ENCODE measurements around the gene CCDC110. TPM values are rescaled to one million over a fixed set of nuclear protein-coding genes. Genes with fewer than 3 reads are reported as not detected.

Gene CCDC110
- total and polyA plus RNA-seq, 9 of the 15 experiments (the other 6 are each of a cell fraction or from before 2014, with no cell fraction given): 0.04 to 0.35 (median 0.07) TPM; not detected in 4

DNA sequence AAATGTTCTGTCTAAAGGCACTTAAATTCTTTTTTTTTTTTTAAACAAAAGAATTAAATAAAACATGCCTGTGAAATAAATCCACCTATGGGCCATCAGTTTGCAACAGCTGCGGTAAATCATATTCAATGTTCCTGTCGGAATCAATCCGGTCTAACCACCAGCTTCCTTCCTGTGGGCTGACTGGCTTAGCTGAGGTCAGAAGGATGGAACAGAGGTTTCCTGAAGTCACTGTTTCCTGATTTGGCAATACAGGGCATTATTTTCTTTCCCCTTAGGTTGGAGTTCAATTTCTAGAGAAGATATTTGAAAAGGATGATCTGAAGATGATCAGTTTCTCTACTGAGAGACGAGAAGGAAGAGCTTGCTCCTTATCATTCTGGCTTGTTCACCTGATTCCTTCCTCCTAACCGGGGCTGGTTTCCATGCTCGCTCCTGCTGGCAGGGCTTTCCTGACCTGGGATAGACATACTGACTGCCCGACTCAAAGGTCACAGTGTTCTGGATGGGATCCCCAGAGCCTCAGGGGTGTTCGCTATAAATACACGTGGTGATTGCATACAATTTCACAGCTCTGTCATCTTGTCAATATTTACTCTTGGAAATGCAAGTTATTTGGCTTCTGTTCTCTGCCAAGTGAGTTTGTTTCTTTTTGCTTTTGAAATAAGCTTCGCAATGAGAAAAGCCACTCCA, 42.1 kb upstream of the CCDC110 start (continued):
- TF ChIP-seq ZNF512 (tag; IDR thresholded peaks at IDR 0.05) (no peak), IRF1 (CRISPR knock-in tag; IDR thresholded peaks at IDR 0.05; ENCODE audit: borderline replicate concordance) (no peak), ZBTB7A (IDR thresholded peaks at IDR 0.05; ENCODE audit: borderline replicate concordance, control insufficient read depth, low read depth, low read length) (no peak), ELF2 (CRISPR knock-in tag; IDR thresholded peaks at IDR 0.05) (no peak), GABPA (tag; conservative IDR thresholded peaks at IDR 0.05; ENCODE audit: low read depth) (peak; percentile 33; the same call in 1 of the 2 replicates), ESRRB (CRISPR knock-in tag; IDR thresholded peaks at IDR 0.05; ENCODE audit: borderline replicate concordance) (no peak), RNF2 (IDR thresholded peaks at IDR 0.05) (0 out of 2 replicates have a peak, but pooled peaks have one; percentile 6), HNRNPL (IDR thresholded peaks at IDR 0.05; ENCODE audit: low read depth, low read length) (no peak), SIRT6 (IDR thresholded peaks at IDR 0.05; ENCODE audit: low read depth, low read length) (no peak), ZNF699 (CRISPR knock-in tag; IDR thresholded peaks at IDR 0.05; ENCODE audit: insufficient replicate concordance) (no peak)
- TF ChIP-seq, protein P1, sequence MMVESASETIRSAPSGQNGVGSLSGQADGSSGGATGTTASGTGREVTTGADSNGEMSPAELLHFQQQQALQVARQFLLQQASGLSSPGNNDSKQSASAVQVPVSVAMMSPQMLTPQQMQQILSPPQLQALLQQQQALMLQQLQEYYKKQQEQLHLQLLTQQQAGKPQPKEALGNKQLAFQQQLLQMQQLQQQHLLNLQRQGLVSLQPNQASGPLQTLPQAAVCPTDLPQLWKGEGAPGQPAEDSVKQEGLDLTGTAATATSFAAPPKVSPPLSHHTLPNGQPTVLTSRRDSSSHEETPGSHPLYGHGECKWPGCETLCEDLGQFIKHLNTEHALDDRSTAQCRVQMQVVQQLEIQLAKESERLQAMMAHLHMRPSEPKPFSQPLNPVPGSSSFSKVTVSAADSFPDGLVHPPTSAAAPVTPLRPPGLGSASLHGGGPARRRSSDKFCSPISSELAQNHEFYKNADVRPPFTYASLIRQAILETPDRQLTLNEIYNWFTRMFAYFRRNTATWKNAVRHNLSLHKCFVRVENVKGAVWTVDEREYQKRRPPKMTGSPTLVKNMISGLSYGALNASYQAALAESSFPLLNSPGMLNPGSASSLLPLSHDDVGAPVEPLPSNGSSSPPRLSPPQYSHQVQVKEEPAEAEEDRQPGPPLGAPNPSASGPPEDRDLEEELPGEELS (CRISPR knock-in tag; IDR thresholded peaks at IDR 0.05; ENCODE audit: borderline replicate concordance): no peak
- TF ChIP-seq, protein P2, sequence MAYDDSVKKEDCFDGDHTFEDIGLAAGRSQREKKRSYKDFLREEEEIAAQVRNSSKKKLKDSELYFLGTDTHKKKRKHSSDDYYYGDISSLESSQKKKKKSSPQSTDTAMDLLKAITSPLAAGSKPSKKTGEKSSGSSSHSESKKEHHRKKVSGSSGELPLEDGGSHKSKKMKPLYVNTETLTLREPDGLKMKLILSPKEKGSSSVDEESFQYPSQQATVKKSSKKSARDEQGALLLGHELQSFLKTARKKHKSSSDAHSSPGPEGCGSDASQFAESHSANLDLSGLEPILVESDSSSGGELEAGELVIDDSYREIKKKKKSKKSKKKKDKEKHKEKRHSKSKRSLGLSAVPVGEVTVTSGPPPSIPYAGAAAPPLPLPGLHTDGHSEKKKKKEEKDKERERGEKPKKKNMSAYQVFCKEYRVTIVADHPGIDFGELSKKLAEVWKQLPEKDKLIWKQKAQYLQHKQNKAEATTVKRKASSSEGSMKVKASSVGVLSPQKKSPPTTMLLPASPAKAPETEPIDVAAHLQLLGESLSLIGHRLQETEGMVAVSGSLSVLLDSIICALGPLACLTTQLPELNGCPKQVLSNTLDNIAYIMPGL (CRISPR knock-in tag; IDR thresholded peaks at IDR 0.05): no peak

Measured in K562 (cell line).